ENCODE results near the gene FCHSD2. TPM values are rescaled to one million over a fixed set of nuclear protein-coding genes. Genes with fewer than 3 reads are reported as not detected.

The FCHSD2 gene
- total and polyA plus RNA-seq, 9 of the 15 experiments (the other 6 are each of a cell fraction or from before 2014, with no cell fraction given), result 1.8 to 14.7 (median 6.4) TPM

DNA sequence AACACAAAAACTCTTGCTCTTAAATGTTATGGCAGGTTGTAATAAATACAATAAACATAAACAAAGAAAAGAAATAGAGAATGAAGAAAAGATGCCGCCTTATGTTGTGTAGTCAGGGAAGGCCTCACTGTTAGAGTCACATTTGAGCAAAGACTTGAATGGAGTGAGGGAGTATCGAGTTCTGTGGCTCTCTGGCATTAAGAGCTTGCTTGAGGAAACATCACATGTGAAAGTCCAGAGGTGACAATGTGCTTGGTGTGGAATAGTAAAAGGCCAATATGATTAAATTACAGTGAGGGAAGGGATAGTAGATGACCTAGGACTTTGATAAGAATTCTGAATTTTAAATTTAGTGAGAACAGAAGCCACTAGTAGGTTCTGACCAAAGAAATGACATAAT, 188.5 kb downstream of the FCHSD2 start (continued):
- TF ChIP-seq, protein P1, sequence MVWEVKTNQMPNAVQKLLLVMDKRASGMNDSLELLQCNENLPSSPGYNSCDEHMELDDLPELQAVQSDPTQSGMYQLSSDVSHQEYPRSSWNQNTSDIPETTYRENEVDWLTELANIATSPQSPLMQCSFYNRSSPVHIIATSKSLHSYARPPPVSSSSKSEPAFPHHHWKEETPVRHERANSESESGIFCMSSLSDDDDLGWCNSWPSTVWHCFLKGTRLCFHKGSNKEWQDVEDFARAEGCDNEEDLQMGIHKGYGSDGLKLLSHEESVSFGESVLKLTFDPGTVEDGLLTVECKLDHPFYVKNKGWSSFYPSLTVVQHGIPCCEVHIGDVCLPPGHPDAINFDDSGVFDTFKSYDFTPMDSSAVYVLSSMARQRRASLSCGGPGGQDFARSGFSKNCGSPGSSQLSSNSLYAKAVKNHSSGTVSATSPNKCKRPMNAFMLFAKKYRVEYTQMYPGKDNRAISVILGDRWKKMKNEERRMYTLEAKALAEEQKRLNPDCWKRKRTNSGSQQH (CRISPR knock-in tag; IDR thresholded peaks at IDR 0.05), result no peak
- no peak for TF ChIP-seq ERF (CRISPR knock-in tag; IDR thresholded peaks at IDR 0.05)
- TF ChIP-seq ARHGAP35 (IDR thresholded peaks at IDR 0.05; ENCODE audit: partially characterized antibody), result no peak
- TF ChIP-seq CREBBP (IDR thresholded peaks at IDR 0.05; ENCODE audit: low read depth, low read length), result no peak

DNA sequence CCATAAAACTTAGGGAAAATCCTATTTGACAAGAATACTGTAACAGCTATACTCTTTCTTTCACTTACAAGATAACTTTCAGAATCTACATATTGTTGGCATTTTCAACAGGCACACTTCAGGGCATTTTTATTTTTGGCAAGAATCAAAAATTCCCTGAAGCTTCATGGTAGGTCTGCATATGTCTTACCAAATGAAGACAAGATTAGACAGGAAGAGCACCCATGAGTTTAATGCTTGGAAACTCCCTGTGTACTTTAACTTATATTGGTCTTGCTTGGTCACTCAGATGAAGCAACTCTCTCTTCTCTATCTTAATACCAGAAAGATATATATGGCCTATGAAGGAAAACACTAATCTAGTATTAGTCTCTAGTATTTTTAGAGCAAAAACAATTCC, 190.2 kb downstream of the FCHSD2 start:
- Histone ChIP-seq H4K20me1 (replicated peaks; ENCODE audit: control insufficient read depth, insufficient read depth, low read length) (no peaks in the 10 kb centered on the region), H3K27me3 (ENCODE audit: control insufficient read depth in 2 of 2, insufficient read depth in 2 of 2, low read length in 2 of 2) (no peaks in the 10 kb centered on the region), H3K27ac (ENCODE audit: extremely low read depth, low read depth, low read length) (no peak overlapping the region), H3K4me1 (replicated peaks in 1 of 2; ENCODE audit: control insufficient read depth in 2 of 2, insufficient read depth in 2 of 2, low read length in 2 of 2) (no peaks in the 10 kb centered on the region), H3K4me3 (no peak overlapping the region), H3K9me1 (ENCODE audit: control insufficient read depth, insufficient read depth, low read length) (no peaks in the 10 kb centered on the region), H3K9me3 (replicated peaks; ENCODE audit: control insufficient read depth, insufficient read depth, low read depth, low read length) (no peaks in the 10 kb centered on the region), H3K36me3 (ENCODE audit: control insufficient read depth, insufficient read depth, low read length) (no peaks in the 10 kb centered on the region), H3K79me2 (ENCODE audit: control insufficient read depth, insufficient read depth, low read length) (no peaks in the 10 kb centered on the region), H2AFZ (ENCODE audit: low read depth, low read length) (no peak overlapping the region), H3K9ac (ENCODE audit: insufficient read depth in 1 of 2, low read depth in 2 of 2, low read length in 2 of 2) (no peak overlapping the region), H3K4me2 (ENCODE audit: insufficient read depth, low read length) (no peak overlapping the region)
- ChIA-PET CTCF (ENCODE audit: low intra/inter-chr PET ratio) (no interaction called here), POLR2A (no interaction called here)
- BruUV-seq (replicated peaks), result no TSS peak
- intact Hi-C loops (cut with micrococcal nuclease) (no loop called here), in situ Hi-C loops (cut with MboI) (no loop called here)
- no peak for ATAC-seq
- no peak for TF ChIP-seq KDM1A (IDR thresholded peaks at IDR 0.05)
- TF ChIP-seq RHOXF2B (CRISPR knock-in tag; conservative IDR thresholded peaks at IDR 0.05), result no peak
- no peak for TF ChIP-seq SREBF2 (CRISPR knock-in tag; IDR thresholded peaks at IDR 0.05)
- TF ChIP-seq NRF1 (conservative IDR thresholded peaks at IDR 0.05 in 1 of 2, IDR thresholded peaks at IDR 0.05 in 1 of 2), result no peak
- no peak for TF ChIP-seq GTF2A2 (tag; IDR thresholded peaks at IDR 0.05)
- TF ChIP-seq POLR3A (IDR thresholded peaks at IDR 0.05; ENCODE audit: borderline replicate concordance, extremely low read depth, insufficient read depth, insufficient read length), result no peak
- no peak for TF ChIP-seq ETV6 (IDR thresholded peaks at IDR 0.05; ENCODE audit: borderline replicate concordance in 1 of 2, low read depth in 2 of 2, low read length in 1 of 2)
- no peak for TF ChIP-seq ETV6 (CRISPR knock-in tag; IDR thresholded peaks at IDR 0.05; ENCODE audit: borderline replicate concordance)
- TF ChIP-seq SIX5 (IDR thresholded peaks at IDR 0.05; ENCODE audit: borderline replicate concordance in 1 of 2, insufficient read depth in 1 of 2, low read depth in 1 of 2, low read length in 2 of 2), result no peak
- TF ChIP-seq KHSRP (IDR thresholded peaks at IDR 0.05), result no peak
- TF ChIP-seq, protein P2, sequence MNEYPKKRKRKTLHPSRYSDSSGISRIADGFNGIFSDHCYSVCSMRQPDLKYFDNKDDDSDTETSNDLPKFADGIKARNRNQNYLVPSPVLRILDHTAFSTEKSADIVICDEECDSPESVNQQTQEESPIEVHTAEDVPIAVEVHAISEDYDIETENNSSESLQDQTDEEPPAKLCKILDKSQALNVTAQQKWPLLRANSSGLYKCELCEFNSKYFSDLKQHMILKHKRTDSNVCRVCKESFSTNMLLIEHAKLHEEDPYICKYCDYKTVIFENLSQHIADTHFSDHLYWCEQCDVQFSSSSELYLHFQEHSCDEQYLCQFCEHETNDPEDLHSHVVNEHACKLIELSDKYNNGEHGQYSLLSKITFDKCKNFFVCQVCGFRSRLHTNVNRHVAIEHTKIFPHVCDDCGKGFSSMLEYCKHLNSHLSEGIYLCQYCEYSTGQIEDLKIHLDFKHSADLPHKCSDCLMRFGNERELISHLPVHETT (CRISPR knock-in tag; conservative IDR thresholded peaks at IDR 0.05 in 1 of 2, IDR thresholded peaks at IDR 0.05 in 1 of 2), result no peak
- TF ChIP-seq ZNF232 (CRISPR knock-in tag; IDR thresholded peaks at IDR 0.05), result no peak
- TF ChIP-seq ZNF384 (IDR thresholded peaks at IDR 0.05; ENCODE audit: low read depth, low read length), result no peak
- TF ChIP-seq XRCC3 (IDR thresholded peaks at IDR 0.05), result no peak
- no peak for TF ChIP-seq DACH1 (IDR thresholded peaks at IDR 0.05; ENCODE audit: partially characterized antibody)
- no peak for TF ChIP-seq RBM15 (IDR thresholded peaks at IDR 0.05; ENCODE audit: insufficient read depth, low read length)
- no peak for TF ChIP-seq TAF1 (IDR thresholded peaks at IDR 0.05; ENCODE audit: control insufficient read depth, extremely low read depth, insufficient read depth, low read length, severe bottlenecking)
- no peak for FAIRE-seq
- no peak for DNase-seq (ENCODE audit: extremely low read depth in 1 of 4, low spot score in 3 of 4)

Measured in K562 (cell line).